ENCODE data around the gene TPCN2.

GRCh38 chr11:69006816-69007215, 41.9 kb upstream of the TPCN2 start:
- no peak for TF ChIP-seq TOX (CRISPR knock-in tag; IDR thresholded peaks at IDR 0.05; ENCODE audit: borderline replicate concordance)
- no peak for TF ChIP-seq ESRRG (CRISPR knock-in tag; IDR thresholded peaks at IDR 0.05)
- no peak for TF ChIP-seq PATZ1 (CRISPR knock-in tag; IDR thresholded peaks at IDR 0.05; ENCODE audit: borderline replicate concordance)
- TF ChIP-seq ZFP3 (CRISPR knock-in tag; IDR thresholded peaks at IDR 0.05), result no peak
- no peak for TF ChIP-seq SNAI2 (CRISPR knock-in tag; IDR thresholded peaks at IDR 0.05)
- TF ChIP-seq PPARA (CRISPR knock-in tag; IDR thresholded peaks at IDR 0.05; ENCODE audit: borderline replicate concordance), result no peak
- no peak for TF ChIP-seq POU6F1 (CRISPR knock-in tag; IDR thresholded peaks at IDR 0.05; ENCODE audit: borderline replicate concordance, low read depth)
- no peak for TF ChIP-seq ARNTL (CRISPR knock-in tag; IDR thresholded peaks at IDR 0.05; ENCODE audit: borderline replicate concordance, low read depth)
- TF ChIP-seq ZNF70 (CRISPR knock-in tag; IDR thresholded peaks at IDR 0.05), result no peak
- TF ChIP-seq ISL1 (CRISPR knock-in tag; IDR thresholded peaks at IDR 0.05), result no peak
